NCI-H2196 (cell line): ENCODE measurements around the gene CLCN7.

Experiments
- DNase-seq: peaks from one replicate; lab custom pipeline; 2025; ENCODE audit not compliant: unreplicated experiment; lab: John Stamatoyannopoulos, UW

Gene CLCN7

DNA sequence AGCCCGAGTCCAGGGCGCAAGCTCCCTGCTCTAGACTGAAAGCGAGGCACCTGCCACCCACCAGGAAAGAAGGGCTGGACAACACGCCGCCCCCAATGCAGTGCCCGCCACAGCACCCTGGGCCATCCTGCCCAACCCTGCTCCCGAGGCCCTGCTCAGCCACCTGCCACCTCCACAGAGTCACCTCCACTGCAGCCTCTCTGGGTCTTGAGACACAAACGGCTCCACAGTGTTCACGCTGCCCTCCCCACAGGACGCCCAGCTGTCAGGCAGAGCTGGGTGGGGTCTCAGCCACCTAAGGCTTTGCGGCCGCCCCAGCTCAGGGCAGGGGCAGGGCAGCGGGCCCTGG, 9.3 kb downstream of the CLCN7 start:
- no peak for DNase-seq

DNA sequence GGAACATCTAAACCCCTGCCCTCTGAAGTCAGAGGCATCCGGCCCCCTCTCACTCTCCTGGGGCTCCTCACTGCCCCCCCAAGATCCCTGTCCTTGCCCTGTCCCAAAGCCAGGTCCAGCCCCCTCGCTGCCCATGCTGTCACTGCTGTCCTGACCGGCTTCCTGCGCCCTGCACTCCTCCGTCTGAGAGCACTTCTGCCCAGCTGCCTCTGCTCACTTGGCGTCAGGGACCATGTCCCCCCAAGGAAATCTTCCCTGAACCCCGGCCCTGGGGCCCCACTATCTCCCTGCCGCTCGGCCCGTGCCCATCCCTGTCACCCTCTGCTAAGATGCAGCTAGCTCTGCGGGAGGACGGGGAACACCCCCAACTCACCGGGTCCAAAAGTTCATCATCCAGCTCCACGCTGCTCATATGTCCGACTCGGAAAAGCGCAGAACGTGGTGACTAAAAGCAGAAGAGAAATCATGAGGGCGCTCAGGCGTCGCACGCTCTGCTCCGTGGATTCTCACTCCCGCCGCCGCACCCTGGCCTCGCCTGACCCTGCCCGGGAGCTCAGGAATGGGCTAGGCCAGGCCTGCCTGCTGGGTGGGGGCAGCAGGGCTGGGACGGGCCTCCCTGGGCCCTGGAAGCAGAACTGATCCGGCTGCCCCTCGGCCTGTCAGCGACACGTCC, 9.8 kb downstream of the CLCN7 start:
- DNase-seq: no peak

DNA sequence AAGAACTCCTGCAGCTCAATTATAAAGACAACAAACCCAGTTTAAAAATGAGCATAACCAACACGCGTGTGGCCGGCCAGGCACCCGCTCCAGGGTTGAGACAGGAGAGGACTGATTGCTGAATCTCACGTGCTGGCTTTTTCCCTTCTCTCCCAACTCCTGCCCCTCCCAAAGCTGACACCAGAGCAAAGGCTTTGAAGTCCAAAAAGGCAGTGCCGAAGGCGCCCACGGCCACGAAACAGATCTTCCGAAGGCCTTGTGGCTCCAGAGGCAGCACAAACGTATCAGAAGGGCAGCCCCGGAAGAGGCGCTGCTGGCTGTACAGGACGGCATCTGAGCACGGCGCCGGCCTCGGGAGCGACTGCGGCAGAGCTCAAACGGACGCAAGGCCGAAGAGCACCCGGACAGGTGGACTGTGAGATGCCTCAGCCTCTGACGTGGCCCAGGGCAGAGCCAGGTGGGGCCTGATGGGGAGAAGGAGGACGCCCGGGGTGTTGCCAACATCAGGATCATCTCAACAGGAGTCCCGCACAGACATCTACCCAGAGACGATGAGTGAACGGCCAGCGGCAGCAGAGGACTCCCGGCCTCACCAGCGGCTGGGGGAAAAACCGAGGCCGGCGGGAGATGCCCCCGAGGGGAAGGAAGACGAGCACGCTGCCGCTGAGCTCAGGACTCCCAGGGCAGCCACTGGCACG, 10.5 kb downstream of the CLCN7 start:
- DNase-seq: no peak

DNA sequence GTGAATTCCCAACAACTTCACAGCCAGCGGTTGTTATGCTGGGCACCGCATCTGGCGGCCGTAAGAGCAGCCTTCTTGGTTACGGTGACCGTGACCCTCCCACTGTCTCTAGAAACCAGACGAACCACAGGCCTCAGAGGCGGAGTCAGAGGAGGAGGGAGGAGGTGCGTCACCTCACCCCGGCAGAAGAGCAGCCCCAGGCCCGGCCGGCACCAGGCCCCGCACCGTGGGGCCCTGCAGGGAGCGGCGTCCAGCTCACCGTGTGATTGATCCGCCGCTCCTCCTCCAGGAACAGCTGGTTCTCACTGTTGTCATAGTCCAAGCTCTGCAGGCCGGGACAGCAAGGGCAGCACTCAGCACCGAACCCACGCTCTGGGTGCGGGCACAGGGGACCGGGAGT, 13.7 kb downstream of the CLCN7 start:
- DNase-seq: no peak

DNA sequence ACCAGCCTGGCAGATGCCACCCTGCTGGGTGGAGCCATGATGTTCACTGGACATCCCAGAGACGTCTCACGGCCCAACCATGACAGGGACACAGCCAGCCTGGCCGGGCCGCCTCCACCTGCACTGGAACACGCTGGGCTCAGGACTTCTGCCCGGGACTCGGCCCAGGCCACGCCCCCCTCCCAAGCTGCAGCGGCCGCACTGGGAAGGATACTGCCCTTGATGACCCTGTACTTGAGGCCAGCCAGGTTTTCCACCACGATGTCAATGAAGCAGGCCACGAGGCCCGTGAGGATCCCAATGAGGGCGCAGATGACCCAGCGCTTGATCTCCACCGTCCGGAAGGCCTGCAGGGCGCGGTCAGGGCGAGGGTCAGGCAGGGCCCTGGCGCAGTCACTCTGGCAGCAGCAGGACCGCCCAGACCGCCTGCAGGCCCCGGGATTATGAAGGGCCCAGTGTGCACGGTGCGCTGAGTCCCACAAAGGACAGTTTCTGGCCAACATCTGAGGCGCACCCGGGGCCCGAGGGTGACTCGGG, 14.2 kb downstream of the CLCN7 start:
- no peak for DNase-seq

DNA sequence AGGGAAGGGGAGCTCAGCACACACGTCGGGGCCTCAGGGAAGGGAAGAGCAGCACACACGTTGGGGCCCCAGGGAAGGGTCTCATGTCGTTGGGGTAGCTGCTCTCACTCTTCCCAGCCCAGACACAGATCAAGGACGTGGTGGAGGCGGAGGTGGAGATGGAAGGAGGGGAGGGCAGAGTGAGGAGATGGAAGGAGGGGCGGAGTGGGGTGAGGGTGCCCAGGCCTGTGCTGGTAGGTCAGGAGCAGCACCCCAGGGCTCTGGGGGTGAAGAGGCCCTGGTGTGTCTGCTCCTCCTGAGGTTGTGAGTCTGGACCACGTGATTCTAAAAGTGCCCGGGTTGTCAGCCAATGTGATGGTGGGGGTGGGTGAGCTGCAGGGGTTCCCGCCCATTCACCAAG, 14.9 kb downstream of the CLCN7 start:
- no peak for DNase-seq

DNA sequence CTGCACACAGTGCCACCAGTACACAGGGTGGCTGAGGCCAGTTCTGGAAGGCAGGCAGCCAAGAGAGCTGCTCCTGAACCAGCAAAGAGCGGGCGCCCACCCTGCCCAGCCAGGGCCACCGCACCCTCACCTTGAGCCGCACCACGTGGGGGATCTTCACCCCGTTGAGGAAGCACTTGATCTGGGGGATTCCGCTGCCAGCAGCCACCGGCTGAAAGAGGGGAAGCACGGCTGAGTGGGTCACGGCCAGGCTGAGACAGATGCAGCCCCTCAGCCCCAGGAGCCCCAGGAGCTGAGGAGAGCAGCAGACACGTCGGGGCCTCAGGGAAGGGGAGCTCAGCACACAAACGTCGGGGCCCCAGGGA, 15.9 kb downstream of the CLCN7 start:
- DNase-seq: no peak

DNA sequence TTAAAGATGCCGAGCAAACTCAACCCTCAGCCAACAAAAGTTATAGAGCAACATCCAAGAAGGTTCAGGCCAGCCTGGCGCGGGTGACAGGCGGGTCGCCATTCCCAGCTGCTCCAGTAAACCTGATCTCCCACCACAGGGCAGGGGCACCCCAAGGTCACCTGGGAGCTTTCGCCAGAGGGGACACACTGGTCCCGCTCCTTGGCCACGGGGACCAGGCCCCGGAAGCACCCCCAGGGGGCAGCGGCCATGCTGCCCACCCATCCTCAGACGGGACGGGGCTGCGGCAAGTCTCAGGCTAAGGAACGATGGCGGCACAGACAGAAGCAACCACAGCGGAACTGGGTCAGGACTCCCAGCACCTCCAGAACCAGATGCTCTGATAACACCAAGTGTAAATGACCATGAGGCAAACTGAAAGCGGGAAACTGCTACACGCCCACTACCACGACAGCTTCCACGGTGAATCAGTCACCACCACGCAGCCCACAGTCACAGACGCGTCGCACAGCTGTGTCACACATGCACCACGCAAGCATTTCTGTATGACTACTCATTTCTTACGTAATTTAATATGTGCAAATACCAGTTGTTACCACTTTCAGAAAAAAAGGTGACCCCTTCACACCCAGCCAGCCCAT, 16.4 kb downstream of the CLCN7 start:
- DNase-seq: no peak

DNA sequence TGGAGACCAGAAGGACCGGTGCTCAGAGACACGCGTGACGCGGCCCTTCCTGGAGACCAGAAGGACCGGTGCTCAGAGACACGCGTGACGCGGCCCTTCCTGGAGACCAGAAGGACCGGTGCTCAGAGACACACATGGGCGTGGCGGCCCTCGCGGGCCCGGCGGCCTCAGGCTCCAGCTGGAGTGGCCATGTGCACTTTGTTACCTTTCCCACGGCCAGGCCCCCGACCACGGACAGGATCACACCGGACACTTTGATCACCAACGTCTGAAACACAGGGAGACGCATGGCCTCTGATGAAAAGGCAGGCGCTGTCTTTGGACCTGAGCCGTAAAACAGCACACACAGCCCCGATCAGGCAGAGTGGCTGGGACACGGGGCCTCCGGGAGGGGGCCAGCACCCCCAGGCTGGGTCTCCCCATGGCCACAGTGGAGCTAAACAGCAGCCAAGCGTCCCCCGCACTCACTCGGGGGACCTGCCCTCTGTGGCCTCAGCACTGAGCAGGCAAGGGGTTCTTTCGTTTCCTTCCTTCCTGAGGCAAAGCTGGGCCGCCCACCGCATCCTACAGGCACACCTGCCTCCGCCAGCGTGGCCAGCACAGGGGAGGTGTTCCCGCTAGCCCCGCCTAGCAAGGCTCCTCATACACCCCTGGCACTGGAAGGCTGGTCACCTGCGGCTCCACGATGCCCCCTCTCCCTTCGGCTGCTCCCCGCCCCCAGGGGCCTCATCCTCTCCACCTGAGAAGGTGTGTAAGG, 17.2 kb downstream of the CLCN7 start:
- no peak for DNase-seq

DNA sequence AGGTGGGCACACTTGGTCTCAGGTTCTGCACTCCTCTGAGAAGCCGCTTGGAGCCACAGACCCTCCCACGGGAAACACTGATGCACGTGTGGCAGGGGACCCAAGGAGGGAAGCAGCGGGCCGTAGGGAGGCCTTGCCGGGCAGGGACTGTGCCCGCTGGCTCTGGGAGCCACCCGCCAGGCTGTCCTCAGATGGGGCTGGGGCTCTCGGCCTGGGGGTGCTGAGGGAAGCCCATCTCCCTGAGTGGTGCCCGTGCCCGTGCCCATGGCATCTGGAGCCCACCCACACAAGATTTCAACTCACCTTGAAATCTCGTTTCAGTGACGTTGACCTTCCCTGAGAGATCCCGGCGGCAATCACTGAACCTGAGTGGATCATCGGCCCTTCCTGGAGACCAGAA, 17.9 kb downstream of the CLCN7 start:
- DNase-seq: no peak

DNA sequence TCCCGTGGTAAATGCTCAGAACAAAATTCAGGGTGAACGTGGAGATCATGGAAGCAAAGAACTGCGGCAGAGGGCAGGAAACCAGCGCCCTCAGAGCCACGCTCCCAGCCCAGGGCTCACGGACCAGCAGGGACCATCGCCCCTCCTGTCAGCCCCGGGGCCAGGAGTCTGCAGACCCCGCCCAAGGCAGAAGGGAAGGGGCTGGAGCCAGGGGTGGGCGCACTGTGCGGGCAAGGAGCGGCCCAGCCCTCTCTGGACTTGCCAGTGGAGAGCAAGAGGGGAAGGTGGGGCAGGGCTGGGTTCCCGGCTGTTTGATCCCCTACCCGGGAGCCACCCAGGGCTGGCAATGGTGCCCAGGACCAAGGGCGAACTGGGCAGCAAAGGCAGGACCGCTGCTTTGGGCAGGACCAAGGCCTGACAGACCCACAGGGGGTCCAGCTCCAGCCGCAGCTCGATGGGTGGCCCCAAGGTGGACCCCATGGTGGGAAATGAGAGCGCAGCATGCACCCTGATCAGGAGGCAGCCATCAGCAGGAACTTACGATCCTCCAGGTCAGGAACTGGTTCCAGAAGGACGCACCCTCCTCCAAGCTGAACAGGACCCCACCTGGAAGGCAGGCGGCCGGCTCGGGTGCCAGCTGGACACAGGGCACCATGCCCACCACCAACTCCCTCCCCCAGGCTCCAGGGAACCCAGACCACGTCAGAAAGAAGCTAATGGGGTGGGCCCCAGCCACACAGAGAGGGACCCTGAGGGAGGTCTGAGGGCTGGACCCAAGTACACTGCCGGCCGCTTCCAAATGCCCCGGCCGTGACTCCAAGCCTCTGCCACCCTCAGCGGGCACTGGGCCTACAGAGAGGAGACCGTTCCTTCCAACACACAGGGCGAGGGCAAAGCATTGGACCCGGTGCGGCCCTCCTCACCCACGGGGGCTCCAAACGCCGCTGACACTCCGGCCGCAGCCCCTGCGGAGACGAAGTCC, 19.3 kb downstream of the CLCN7 start:
- DNase-seq: no peak

DNA sequence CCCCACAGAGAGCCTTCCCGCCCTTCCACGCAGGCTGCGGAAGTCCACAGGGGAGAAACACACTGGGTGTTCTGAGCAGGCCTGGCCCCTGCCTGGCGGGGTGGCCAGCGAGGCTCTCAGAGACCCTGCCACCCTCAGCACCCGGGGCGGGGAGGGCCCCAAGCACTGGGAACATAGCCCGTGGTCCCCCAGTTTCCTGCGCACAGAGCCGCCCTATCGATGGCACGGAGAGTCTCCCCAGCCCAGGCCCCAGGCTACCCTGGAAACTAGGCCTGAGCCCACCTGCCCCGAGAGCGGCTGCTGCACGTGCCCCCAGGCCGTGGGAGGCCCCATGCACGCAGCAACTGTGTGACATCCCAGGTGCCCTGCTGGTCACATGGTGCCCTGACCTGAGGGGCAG, 20.3 kb downstream of the CLCN7 start:
- DNase-seq: no peak

DNA sequence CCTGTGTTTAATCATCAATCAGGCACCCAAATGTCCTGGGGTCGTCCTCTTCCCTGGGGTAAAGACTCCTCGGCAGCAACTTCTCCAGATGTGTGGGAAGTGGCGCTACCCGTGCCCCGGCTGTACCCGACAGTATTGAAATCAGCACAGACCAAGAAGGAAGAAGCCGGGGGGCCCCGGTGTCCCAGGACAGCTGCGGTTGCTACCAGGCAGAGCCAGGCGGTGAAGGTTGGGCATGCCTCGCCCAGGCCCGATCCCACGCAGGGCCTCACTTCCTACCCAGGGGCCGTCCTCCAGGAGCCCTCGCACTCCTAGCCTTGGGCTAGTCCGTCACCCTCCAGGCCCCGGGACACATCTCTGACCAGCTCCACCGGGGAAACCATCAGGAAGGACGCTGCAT, 21.5 kb downstream of the CLCN7 start:
- DNase-seq: no peak

DNA sequence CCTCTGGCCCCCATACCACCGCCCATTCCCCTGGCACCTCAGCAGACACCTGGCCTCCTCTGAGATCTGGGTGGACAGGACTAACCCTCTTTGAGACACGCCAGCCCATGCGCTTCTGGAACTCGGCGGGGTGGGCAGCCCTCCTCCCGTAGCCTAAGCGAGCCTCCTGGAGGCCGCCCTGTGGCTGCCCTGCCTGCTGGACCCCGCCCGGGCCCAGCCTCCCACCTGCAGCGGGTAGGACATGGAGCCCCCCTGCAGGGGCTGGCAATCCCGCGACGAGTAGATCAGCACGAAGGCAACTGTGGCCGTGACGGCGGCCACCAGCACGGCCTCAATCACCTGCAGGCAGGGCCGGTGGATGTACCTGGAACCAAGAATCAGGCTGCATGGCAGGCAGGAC, 22.3 kb downstream of the CLCN7 start:
- DNase-seq: no peak

DNA sequence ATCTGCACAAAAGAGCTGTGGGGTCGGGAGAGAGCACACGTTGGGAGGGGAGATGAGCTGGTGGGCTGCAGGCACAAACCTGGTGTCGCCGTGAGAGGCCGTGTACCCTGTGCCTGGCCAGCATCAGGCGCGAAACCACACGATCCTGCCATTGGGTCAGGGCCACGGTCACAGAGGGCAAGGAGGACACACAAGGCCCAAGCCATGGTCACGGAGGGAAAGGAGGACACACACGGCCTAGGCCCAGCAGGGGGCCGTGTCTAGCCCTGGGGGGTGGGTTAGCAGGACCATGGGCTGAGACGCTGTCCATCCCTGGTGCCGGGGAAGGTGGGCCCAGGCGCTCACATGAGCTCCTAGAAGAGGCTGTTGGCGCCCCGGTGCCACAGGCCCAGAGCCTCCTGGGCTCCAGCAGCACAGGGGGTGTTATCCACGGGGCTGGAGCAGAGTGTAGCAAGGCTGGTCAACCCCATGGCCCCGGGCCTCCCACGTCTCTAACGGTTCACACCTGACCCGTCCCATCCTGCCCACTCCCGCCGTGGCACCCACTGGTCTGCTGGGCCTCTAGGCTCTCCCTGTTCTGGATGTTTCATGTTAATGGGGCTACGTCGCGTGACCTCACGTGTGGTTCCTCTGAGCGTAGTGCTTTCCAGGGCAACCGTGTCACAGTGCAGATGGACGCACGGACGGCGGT, 23.0 kb downstream of the CLCN7 start:
- no peak for DNase-seq

DNA sequence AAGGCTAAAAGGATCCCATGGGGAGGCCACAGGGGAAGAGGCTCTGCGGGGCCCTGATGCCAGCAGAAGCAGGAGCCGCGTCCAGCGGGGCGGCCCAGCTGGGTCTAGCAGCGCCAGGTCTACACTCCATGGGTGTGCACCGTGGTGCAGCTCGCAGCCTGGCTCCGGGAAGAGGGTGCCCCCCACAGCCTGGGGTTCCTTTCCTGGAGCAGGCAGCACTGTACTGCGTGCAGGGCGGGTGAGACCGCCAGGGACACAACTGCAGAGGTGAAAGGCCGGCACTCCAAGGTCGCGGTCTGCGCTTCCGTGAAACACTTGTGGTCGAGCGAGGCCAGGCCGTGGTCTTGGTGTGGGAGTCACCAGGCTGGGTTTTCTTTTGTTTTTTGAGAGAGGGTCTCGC, 24.0 kb downstream of the CLCN7 start:
- no peak for DNase-seq

DNA sequence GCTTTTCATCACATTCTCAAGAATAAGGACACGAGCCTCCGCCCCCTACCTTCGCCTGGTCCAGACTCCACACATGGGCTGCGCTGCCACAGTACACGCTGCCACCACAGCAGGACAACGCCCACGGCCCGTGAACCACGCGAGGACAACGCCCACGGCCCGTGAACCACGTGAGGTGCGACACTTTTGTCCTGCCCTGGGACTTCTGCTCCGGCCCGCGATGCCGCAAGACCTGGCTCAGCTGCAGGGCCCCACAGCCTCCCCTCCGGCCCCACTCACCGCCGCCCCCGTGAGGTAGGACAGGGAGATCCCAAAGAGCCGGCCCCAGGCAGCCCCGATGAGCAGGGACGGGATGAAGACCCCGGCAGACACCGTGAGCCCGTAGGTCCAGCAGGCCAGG, 24.6 kb downstream of the CLCN7 start:
- DNase-seq: no peak

DNA sequence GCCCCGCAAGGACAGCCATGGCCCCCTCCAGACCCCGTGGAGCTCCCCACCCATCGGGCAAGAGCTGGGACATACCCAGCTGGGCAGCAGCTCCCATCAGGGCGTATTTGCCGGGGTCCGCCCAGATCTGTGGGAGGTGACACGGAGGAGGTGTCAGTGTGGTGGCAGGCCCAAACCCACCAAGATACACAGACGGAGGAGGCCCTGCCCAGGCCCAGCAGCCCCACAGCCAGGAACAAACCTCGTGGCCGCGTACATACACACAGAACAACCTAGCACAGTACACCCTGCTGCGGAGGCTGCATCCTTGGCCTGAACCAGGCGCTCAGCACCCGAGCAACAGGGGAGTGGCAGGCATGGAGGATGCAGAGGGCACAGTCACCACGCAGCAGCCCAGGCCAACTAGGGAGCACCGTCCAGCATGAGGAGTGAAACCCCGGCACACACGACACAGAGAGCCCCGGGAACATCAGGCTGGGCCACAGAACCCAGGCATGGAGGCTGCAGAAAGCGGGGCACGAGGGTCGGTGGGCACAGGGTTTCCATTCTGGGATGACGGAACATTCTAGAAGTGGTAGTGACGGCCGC, 25.5 kb downstream of the CLCN7 start:
- no peak for DNase-seq

DNA sequence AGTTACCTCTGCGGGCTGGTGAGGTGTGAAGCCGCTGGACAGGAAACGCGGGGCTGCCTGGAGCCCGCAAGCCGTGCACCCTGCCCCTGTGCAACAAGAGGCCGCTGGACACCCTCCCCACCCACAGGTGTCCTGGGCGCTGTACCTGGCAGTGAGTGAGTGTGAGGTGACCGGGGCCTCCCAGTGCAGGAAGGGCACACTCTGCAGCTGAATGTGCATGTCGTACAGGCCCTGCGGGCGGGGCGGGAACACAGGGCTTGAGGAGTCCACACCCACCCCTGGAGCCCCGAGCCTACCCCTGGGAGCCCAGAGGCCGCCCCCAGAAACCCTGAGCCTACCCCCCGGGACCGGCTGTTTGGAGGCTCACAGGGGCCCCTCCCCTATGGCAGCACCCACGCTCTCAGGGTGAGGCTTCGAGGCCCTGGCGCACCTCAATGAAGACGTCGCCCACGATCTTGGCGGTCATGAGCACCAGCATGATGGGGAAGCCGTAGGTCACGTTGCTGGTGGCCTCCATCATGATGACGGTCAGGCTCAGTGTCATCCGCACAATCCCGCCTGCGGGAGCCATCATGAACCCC, 26.2 kb downstream of the CLCN7 start:
- no peak for DNase-seq
